ENCODE measurements around the gene TNNC1.

GRCh38 chr3:52408466-52408865 lies 45.4 kb downstream of the TNNC1 start:
- TF ChIP-seq POLR2A (IDR thresholded peaks at IDR 0.05; ENCODE audit: low read depth, low read length) (no peak), POLR2AphosphoS5 (IDR thresholded peaks at IDR 0.05; ENCODE audit: low read depth, low read length) (no peak), TAF1 (IDR thresholded peaks at IDR 0.05; ENCODE audit: low read depth, low read length) (no peak)
